ENCODE measurements around the gene UNC13C.

UNC13C gene

DNA sequence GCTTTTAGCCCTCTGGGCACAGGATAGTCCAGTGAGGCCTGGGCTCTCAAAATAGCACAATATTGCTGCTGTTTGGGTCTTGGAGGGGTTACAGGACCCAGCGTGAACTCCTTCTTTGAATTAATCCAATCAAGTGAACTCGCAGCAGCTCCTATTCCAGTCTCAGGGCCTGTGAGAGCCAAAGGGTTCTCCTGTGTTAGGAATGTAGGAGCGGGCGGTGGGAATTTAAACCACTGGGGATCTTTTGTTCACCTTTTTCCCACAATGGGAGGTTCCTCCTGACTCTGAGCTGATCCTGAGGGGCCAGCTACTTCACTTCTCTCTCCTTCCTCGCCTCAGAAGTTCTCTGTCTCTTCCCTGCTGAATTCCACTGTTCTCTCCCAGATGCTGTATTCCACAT is 504.0 kb downstream of the UNC13C start:
- no peak for DNase-seq (ENCODE audit: low read depth)

GRCh38 chr15:54500330-54500729 is 522.1 kb downstream of the UNC13C start:
- no peak for DNase-seq (ENCODE audit: low read depth)

GRCh38 chr15:54502416-54503075 is 524.3 kb downstream of the UNC13C start:
- no peak for DNase-seq (ENCODE audit: low read depth)

DNA sequence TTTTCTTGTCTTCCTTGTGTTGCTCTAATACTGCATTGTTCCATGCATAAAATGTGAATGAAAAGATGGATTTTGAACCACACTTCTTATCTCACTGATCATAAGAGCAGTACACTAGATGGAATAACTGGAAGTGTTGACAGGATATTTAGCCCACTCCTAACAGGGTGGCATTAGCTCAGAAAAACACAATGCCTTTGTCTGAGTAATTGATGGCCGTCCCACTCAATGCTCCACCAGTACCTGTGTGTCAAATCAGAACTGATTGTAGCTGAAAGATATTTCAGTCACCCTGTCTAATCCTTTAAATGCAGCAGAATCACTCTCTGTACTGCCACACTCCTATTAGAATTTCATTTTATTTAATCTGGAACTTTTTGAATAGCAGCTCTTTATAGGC is 526.5 kb downstream of the UNC13C start:
- no peak for DNase-seq (ENCODE audit: low read depth)

- DNase-seq (ENCODE audit: low read depth), result no peak
Observed at GRCh38 chr15:54506977-54507524, 528.8 kb downstream of the UNC13C start.

GRCh38 chr15:54514601-54515000 is 536.4 kb downstream of the UNC13C start:
- no peak for DNase-seq (ENCODE audit: low read depth)

GRCh38 chr15:54515664-54516582 is 537.7 kb downstream of the UNC13C start:
- no peak for DNase-seq (ENCODE audit: low read depth)

GRCh38 chr15:54517366-54517765 is 539.1 kb downstream of the UNC13C start:
- DNase-seq (ENCODE audit: low read depth), result no peak

DNA sequence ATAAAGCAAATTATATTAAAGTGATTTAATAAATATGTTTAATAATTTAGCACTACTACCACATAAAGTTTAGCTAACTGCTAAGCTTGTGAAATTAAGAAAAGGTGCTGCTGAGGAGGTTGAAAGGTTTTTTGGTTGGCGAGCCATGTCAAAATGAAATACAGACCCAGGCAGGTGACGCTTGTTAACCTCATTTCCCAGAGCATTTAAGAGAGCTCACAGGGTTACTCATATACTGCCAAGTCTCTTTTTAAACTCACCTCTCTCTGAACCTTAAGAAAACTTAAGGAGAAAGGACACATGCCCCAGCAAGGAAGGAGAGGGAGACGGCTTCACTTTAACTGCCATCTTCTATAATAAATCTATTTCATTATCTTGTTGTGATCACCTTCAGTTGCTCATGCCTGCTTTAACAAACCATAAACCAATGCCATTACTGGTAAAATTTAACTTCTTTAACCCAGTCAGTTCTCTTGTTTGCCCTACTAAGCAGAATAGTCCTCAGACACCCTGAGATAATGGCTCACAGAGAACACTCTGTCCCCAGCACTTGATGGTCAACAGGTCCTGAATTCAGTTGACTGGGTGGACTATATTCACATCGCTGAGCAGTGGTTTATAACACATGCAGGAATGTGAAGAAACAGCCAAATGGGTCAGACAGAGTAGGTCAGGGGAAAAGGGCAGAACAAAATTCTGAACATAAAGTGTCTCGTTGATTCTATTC is 540.1 kb downstream of the UNC13C start:
- DNase-seq (ENCODE audit: low read depth), result no peak

- no peak for DNase-seq (ENCODE audit: low read depth)
Observed at GRCh38 chr15:54519577-54519976, 541.3 kb downstream of the UNC13C start.

GRCh38 chr15:54520616-54521015 is 542.4 kb downstream of the UNC13C start:
- DNase-seq (ENCODE audit: low read depth), result no peak

GRCh38 chr15:54521206-54521605 is 543.0 kb downstream of the UNC13C start:
- DNase-seq (ENCODE audit: low read depth), result no peak

DNA sequence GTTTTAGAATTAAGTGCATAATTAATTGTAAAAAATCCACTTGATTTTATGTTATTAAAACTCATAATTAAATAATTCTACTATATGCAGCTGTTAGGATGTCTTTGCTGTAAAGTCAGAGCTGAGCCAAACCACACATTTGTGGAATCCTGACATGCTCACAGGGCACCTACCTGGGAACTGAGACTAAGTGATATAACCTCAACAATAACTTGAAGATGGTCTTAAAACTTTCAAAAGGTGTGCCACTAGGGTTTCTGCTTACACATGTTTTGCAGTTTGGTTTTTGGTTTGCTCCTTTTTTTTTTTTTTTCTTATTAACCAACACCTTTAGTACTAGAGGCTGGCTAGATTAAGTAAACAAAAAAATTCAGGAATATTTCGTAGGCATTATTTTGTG is 549.8 kb downstream of the UNC13C start:
- no peak for DNase-seq (ENCODE audit: low read depth)

DNA sequence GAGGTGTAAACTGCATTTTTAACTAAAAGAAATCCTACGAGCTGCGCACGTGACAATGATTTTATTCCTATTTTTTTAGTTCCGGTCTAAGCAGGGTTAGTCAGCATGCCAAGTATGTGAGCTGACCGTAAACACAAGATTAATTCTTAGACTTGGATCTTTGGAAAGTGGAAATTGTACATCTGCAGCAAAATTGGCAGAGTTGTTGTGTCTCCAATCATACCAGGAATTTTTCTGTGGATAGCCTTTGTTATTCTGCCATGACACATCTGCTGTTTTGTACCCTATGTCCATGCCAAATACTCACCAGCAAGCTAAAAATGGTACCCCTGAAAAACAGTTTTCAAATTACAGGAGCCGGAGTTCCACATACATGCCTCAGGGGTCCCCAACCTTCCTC is 562.5 kb downstream of the UNC13C start:
- no peak for DNase-seq (ENCODE audit: low read depth)

GRCh38 chr15:54547491-54547890 is 569.2 kb downstream of the UNC13C start:
- no peak for DNase-seq (ENCODE audit: low read depth)

DNA sequence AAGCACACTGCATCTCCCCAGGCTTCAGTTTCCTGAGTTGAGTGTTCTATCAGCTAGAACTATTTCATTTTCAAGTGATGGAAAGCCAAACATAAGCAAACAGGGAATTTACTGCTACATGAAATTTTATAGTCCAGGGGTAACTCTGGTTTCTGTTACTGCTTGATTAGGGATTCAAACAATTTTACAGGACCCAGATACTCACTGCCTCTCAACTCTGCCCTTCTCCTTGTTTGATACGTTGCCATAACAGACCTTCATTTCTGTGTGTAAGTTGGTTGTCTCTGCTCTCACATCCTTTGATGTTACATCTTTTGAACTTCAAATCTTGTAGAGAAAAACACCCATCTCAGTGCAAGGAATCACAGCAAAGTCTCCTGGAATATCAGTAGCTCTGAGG is 572.7 kb downstream of the UNC13C start:
- DNase-seq (ENCODE audit: low read depth), result no peak

- DNase-seq (ENCODE audit: low read depth), result no peak
Observed at GRCh38 chr15:54556231-54556630, 578.0 kb downstream of the UNC13C start.

GRCh38 chr15:54559405-54560069 is 581.3 kb downstream of the UNC13C start:
- no peak for DNase-seq (ENCODE audit: low read depth)

DNA sequence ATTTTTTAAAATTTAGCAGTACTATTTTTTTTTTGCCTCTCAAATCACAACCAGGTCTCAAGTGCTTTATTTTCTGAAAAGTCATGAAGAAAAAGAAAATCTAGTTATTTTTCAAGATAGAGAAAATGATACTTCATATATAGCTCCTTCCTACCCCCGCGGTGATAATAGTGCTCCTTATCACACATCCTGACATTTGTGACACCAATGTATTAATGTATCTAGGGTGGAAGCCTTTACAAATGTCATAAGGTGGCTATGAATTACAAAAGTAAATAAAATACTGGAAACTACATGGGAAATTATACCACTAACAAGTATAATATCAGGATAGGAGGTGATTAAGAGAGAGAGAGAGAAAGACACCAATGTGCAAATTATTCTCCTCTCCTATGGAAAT is 582.2 kb downstream of the UNC13C start:
- DNase-seq (ENCODE audit: low read depth), result no peak

GRCh38 chr15:54564166-54564565 is 585.9 kb downstream of the UNC13C start:
- DNase-seq (ENCODE audit: low read depth), result no peak

- no peak for DNase-seq (ENCODE audit: low read depth)
Observed at GRCh38 chr15:54566654-54567053, 588.4 kb downstream of the UNC13C start.
